WTC11 (cell line): ENCODE measurements around the gene FAM193A. TPM values are rescaled to one million over a fixed set of nuclear protein-coding genes. Genes with fewer than 3 reads are reported as not detected.
"Not testable (repeated sequence)": the region's sequence is repeated elsewhere in the genome, so short reads cannot be mapped to it uniquely, and the experiment has no call there.

Source experiments
- ATAC-seq: fragments of 200-7000 bp; cut with Tn5 transposase; 2 replicates; pipeline ENCODE4 v1.10.0; 2021; ENCODE audit warnings: mild to moderate bottlenecking, moderate library complexity
- CTCF ChIA-PET: fragments of 300-600 bp; sonication (Branson Sonifier 250); formaldehyde crosslinking; loops from one replicate; lab custom pipeline; 2021; ENCODE audit warnings: antibody characterized with exemption; lab: Charles Lee
- POLR2A ChIA-PET: fragments of 350-600 bp; sonication (Branson Sonifier 250); formaldehyde crosslinking; loops from one replicate; lab custom pipeline; 2021; ENCODE audit warnings: antibody characterized with exemption; lab: Charles Lee
- DNase-seq: peaks from one replicate; pipeline ENCODE4 v3.0.0; 2021; ENCODE audit warnings: low spot score
- H3K27ac Mint-ChIP-seq: 2 replicates; pipeline ENCODE4 v1.8.0; 2021; ENCODE audit warnings: mixed read lengths
- H3K27me3 Mint-ChIP-seq: 2 replicates; pipeline ENCODE4 v1.8.0; 2021; ENCODE audit warnings: low read depth, mild to moderate bottlenecking, moderate library complexity, mixed read lengths
- H3K36me3 Mint-ChIP-seq: 2 replicates; pipeline ENCODE4 v1.8.0; 2021; ENCODE audit warnings: mixed read lengths
- H3K4me1 Mint-ChIP-seq: 2 replicates; pipeline ENCODE4 v1.8.0; 2022; ENCODE audit warnings: mixed read lengths
- H3K4me3 Mint-ChIP-seq: 2 replicates; pipeline ENCODE4 v1.8.0; 2021; ENCODE audit warnings: mild to moderate bottlenecking, moderate library complexity, mixed read lengths
- H3K9me3 Mint-ChIP-seq: 2 replicates; pipeline ENCODE4 v1.8.0; 2021; ENCODE audit warnings: mixed read lengths
- AFF4 ChIP-seq: sonication (generic); formaldehyde crosslinking; IDR thresholded peaks from 2 replicates; pipeline ENCODE4 v1.8.1; 2023; ENCODE audit warnings: mild to moderate bottlenecking, missing genetic modification reagents, borderline replicate concordance
- ATF2 ChIP-seq: sonication (generic); formaldehyde crosslinking; IDR thresholded peaks from 2 replicates; pipeline ENCODE4 v1.8.1; 2022; ENCODE audit warnings: low read depth, missing genetic modification reagents, borderline replicate concordance
- MLX ChIP-seq: sonication (generic); formaldehyde crosslinking; IDR thresholded peaks from 2 replicates; pipeline ENCODE4 v1.8.1; 2023; ENCODE audit warnings: mild to moderate bottlenecking, missing genetic modification reagents, moderate library complexity
- NFATC4 ChIP-seq: fragments of 250-450 bp; sonication (Bioruptor Pico); IDR thresholded peaks from 2 replicates; pipeline ENCODE4 v1.9.0; 2021; ENCODE audit warnings: mild to moderate bottlenecking
- NFYB ChIP-seq: sonication (generic); formaldehyde crosslinking; conservative IDR thresholded peaks from 2 replicates; pipeline ENCODE4 v1.8.0; 2022; ENCODE audit warnings: low read depth, missing genetic modification reagents
- NR1H2 ChIP-seq: sonication (generic); formaldehyde crosslinking; IDR thresholded peaks from 2 replicates; pipeline ENCODE4 v1.9.0; 2021; ENCODE audit warnings: mild to moderate bottlenecking, moderate library complexity, missing genetic modification reagents
- SMAD3 ChIP-seq: sonication (generic); formaldehyde crosslinking; IDR thresholded peaks from 2 replicates; pipeline ENCODE4 v1.8.0; 2022; ENCODE audit warnings: missing genetic modification reagents, mild to moderate bottlenecking, borderline replicate concordance
- USF1 ChIP-seq: sonication (generic); formaldehyde crosslinking; IDR thresholded peaks from 2 replicates; pipeline ENCODE4 v1.8.0; 2022; ENCODE audit warnings: mild to moderate bottlenecking, missing genetic modification reagents
- ZNF121 ChIP-seq: sonication (generic); formaldehyde crosslinking; IDR thresholded peaks from 2 replicates; pipeline ENCODE4 v1.8.0; 2023; ENCODE audit warnings: missing genetic modification reagents
- ZNF138 ChIP-seq: sonication (generic); formaldehyde crosslinking; conservative IDR thresholded peaks from 2 replicates; pipeline ENCODE4 v1.8.1; 2022; ENCODE audit warnings: mild to moderate bottlenecking, moderate library complexity, missing genetic modification reagents
- ZNF317 ChIP-seq: sonication (generic); formaldehyde crosslinking; IDR thresholded peaks from 2 replicates; pipeline ENCODE4 v1.8.1; 2023; ENCODE audit warnings: low read depth, mild to moderate bottlenecking, moderate library complexity, missing genetic modification reagents, borderline replicate concordance
- total RNA-seq: library from RNA; stranded (reverse); gene quantifications from 3 replicates; pipeline ENCODE4 v1.2.3, GENCODE V29; 2021
- TF ChIP-seq, protein P1 (sequence below): sonication (generic); formaldehyde crosslinking; IDR thresholded peaks from 2 replicates; pipeline ENCODE4 v1.8.1; 2023; ENCODE audit warnings: mild to moderate bottlenecking, missing genetic modification reagents
- TF ChIP-seq, protein P2 (sequence below): fragments of 250-450 bp; sonication (Bioruptor Pico); IDR thresholded peaks from 2 replicates; pipeline ENCODE4 v1.9.0; 2021; ENCODE audit warnings: mild to moderate bottlenecking
- TF ChIP-seq, protein P3 (sequence below): sonication (generic); formaldehyde crosslinking; IDR thresholded peaks from 2 replicates; pipeline ENCODE4 v1.8.1; 2022; ENCODE audit warnings: low read depth, mild to moderate bottlenecking, moderate library complexity, missing genetic modification reagents, borderline replicate concordance
- TF ChIP-seq, protein P4 (sequence below): sonication (generic); formaldehyde crosslinking; IDR thresholded peaks from 2 replicates; pipeline ENCODE4 v1.8.1; 2022; ENCODE audit warnings: mild to moderate bottlenecking, moderate library complexity, missing genetic modification reagents

Gene FAM193A
- total RNA-seq, 1 experiment from 2014 or later = 28.1 TPM

DNA sequence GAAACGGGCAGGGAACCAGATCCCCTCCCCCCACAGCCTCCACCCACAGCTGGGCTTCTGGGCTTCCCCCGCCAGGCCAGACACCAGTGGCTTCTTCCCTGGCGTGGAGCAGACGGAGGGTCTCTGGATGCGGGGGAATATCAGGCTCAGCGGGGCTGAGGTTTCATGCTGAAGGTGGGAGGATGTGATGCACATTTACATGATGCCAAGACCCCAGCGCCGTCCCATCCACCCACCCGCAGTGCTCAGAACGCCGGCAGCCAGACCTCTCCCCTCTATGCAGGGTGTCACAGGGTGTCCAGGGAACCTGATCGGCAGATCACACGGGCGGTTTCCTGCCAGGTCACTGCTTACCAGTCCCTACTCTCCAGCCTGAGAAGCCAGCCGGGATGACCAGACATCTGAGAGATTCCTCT is 232.5 kb downstream of the FAM193A start (continued):
- TF ChIP-seq, protein P1, sequence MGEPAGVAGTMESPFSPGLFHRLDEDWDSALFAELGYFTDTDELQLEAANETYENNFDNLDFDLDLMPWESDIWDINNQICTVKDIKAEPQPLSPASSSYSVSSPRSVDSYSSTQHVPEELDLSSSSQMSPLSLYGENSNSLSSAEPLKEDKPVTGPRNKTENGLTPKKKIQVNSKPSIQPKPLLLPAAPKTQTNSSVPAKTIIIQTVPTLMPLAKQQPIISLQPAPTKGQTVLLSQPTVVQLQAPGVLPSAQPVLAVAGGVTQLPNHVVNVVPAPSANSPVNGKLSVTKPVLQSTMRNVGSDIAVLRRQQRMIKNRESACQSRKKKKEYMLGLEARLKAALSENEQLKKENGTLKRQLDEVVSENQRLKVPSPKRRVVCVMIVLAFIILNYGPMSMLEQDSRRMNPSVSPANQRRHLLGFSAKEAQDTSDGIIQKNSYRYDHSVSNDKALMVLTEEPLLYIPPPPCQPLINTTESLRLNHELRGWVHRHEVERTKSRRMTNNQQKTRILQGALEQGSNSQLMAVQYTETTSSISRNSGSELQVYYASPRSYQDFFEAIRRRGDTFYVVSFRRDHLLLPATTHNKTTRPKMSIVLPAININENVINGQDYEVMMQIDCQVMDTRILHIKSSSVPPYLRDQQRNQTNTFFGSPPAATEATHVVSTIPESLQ (CRISPR knock-in tag) = no peak
- no peak for TF ChIP-seq NFYB (CRISPR knock-in tag)
- no peak for TF ChIP-seq ZNF138 (CRISPR knock-in tag)
- TF ChIP-seq ZNF317 (CRISPR knock-in tag) = no peak
- TF ChIP-seq SMAD3 (CRISPR knock-in tag) = no peak
- no peak for TF ChIP-seq MLX (CRISPR knock-in tag)
- TF ChIP-seq AFF4 = no peak
- TF ChIP-seq NR1H2 (CRISPR knock-in tag) = no peak
- TF ChIP-seq USF1 (CRISPR knock-in tag) = no peak

DNA sequence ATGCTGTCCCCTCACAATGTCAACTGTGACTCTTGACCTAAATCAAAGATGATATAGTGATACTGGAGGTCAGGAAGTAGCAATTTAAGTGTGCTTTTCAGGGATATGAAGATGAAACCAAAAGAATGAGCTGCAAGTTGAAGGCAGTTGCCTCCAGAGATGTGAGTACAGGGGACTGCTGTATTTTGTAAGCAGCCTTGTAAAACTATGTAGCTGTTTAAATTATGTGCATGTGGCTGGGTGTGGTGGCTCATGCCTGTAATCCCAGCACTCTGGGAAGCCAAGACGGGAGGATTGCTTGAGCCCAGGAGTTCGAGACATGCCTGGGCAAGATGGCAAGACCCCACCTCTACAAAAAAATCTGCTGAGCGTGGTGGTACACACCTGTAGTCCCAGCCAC is 234.8 kb downstream of the FAM193A start:
- ChIA-PET POLR2A (no interaction called here), CTCF (no interaction called here)
- no peak for ATAC-seq
- Mint-ChIP-seq H3K4me3 (no peak overlapping the region), H3K9me3 (peaks cover 9% of the 10 kb centered on the region), H3K36me3 (no peaks in the 10 kb centered on the region), H3K27me3 (no peaks in the 10 kb centered on the region; the same call in 1 of the 2 replicates), H3K4me1 (peaks cover 26% of the 10 kb centered on the region), H3K27ac (no peak overlapping the region)
- TF ChIP-seq, protein P2, sequence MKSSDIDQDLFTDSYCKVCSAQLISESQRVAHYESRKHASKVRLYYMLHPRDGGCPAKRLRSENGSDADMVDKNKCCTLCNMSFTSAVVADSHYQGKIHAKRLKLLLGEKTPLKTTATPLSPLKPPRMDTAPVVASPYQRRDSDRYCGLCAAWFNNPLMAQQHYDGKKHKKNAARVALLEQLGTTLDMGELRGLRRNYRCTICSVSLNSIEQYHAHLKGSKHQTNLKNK (CRISPR knock-in tag) = no peak
- TF ChIP-seq ZNF121 (CRISPR knock-in tag) = peak; percentile 75
- DNase-seq = no peak

- DNase-seq (peak; percentile 15), ATAC-seq (peak; percentile 9; the same call in 1 of the 2 replicates)
- Mint-ChIP-seq H3K27ac (peak overlapping the region; percentile 41; the same call in 1 of the 2 replicates), H3K4me1 (peaks cover 44% of the 10 kb centered on the region)
- H3K9me3 Mint-ChIP-seq, H3K36me3 Mint-ChIP-seq, H3K4me3 Mint-ChIP-seq, CTCF ChIA-PET, H3K27me3 Mint-ChIP-seq: not testable (repeated sequence)
- POLR2A ChIA-PET = interaction anchor here (0.7 kb wide), 1 partner anchor 20 kb away, joined by 3 read pairs; no protein-coding TSS in a partner anchor
These were observed 244.2 kb downstream of the FAM193A start for GRCh38 chr4:2780643-2781042.

DNA sequence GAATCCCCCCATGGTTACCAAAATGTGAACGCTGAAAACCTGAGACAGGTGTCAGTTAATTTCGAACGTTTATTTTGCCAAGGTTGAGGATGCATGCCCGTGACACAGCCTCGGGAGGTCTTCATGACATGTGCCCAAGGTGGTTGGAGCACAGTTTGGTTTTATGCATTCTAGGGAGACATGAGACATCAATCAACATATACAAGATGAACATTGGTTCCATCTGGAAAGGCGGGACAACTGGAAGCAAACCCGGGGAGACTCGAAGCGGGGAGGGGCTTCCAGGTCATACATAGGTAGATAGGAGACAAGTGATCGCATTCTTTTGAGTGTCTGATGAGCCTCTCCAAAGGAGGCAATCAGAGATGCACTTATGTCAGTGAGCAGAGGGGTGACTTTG is 245.5 kb downstream of the FAM193A start:
- H3K9me3 Mint-ChIP-seq = 0 out of 2 replicates have a peak, but pooled peaks cover 4% of the 10 kb centered on the region
- ChIA-PET POLR2A (interaction anchor here (1.1 kb wide), 1 partner anchor 14 kb away, joined by 3 read pairs; no protein-coding TSS in a partner anchor), CTCF (no interaction called here)
- H3K4me3 Mint-ChIP-seq = no peak overlapping the region
- H3K4me1 Mint-ChIP-seq = peaks cover 44% of the 10 kb centered on the region
- ATAC-seq = no peak
- no peaks in the 10 kb centered on the region for H3K36me3 Mint-ChIP-seq
- peaks cover 4% of the 10 kb centered on the region; the same call in 1 of the 2 replicates for H3K27me3 Mint-ChIP-seq
- peak; percentile 11 for DNase-seq
- no peak overlapping the region for H3K27ac Mint-ChIP-seq
- TF ChIP-seq ATF2 (CRISPR knock-in tag) = no peak
- TF ChIP-seq NFATC4 (CRISPR knock-in tag) = no peak
- TF ChIP-seq, protein P1 (CRISPR knock-in tag) = no peak
- TF ChIP-seq, protein P3, sequence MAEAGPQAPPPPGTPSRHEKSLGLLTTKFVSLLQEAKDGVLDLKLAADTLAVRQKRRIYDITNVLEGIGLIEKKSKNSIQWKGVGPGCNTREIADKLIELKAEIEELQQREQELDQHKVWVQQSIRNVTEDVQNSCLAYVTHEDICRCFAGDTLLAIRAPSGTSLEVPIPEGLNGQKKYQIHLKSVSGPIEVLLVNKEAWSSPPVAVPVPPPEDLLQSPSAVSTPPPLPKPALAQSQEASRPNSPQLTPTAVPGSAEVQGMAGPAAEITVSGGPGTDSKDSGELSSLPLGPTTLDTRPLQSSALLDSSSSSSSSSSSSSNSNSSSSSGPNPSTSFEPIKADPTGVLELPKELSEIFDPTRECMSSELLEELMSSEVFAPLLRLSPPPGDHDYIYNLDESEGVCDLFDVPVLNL (CRISPR knock-in tag) = no peak
- TF ChIP-seq, protein P4, sequence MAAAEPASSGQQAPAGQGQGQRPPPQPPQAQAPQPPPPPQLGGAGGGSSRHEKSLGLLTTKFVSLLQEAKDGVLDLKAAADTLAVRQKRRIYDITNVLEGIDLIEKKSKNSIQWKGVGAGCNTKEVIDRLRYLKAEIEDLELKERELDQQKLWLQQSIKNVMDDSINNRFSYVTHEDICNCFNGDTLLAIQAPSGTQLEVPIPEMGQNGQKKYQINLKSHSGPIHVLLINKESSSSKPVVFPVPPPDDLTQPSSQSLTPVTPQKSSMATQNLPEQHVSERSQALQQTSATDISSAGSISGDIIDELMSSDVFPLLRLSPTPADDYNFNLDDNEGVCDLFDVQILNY = no peak
- no peak for TF ChIP-seq ZNF138 (CRISPR knock-in tag)
